A673 (cell line): ENCODE results near the gene SOX15. TPM values are rescaled to one million over a fixed set of nuclear protein-coding genes. Genes with fewer than 3 reads are reported as not detected.

Experiments
- BruUV-seq: library from RNA; stranded (reverse); fragments of 400-500 nt; replicated peaks from 2 replicates; lab custom pipeline; 2021; lab: Mats Ljungman, UMichigan
- CTCF ChIA-PET: fragments of 300-600 bp; sonication (Branson Sonifier 250); formaldehyde crosslinking; loops from one replicate; lab custom pipeline; 2022; ENCODE audit warnings: antibody characterized with exemption; lab: Charles Lee
- POLR2A ChIA-PET: fragments of 300-600 bp; sonication (Branson Sonifier 250); formaldehyde crosslinking; loops from one replicate; lab custom pipeline; 2022; ENCODE audit warnings: antibody characterized with exemption; ENCODE audit not compliant: low non-redundant PET; lab: Charles Lee
- DNase-seq: peaks from one replicate; pipeline ENCODE4 v3.0.0-alpha.2; 2015; ENCODE audit warnings: low spot score
- H3K27ac ChIP-seq: fragments of 200-600 bp; sonication (generic); 2 replicates; pipeline ENCODE4 v1.5.1; 2016; ENCODE audit warnings: mixed run types, low read depth, mild to moderate bottlenecking, mixed read lengths, antibody characterized with exemption, low read length; ENCODE audit not compliant: poor library complexity, severe bottlenecking
- H3K27me3 ChIP-seq: fragments of 200-600 bp; sonication (generic); replicated peaks from 2 replicates; pipeline ENCODE4 v1.6.1; 2017; ENCODE audit warnings: mixed run types, low read depth, mild to moderate bottlenecking, mixed read lengths, antibody characterized with exemption, low read length; ENCODE audit not compliant: insufficient read depth, poor library complexity
- H3K36me3 ChIP-seq: fragments of 200-600 bp; sonication (generic); 2 replicates; pipeline ENCODE4 v1.6.1; 2016; ENCODE audit warnings: mixed run types, mild to moderate bottlenecking, mixed read lengths, antibody characterized with exemption, low read length; ENCODE audit not compliant: insufficient read depth, poor library complexity, severe bottlenecking
- H3K4me1 ChIP-seq: fragments of 200-600 bp; sonication (generic); 2 replicates; pipeline ENCODE4 v1.6.1; 2017; ENCODE audit warnings: mixed run types, mild to moderate bottlenecking, mixed read lengths, antibody characterized with exemption, low read length; ENCODE audit not compliant: insufficient read depth, poor library complexity, severe bottlenecking
- H3K4me3 ChIP-seq: fragments of 200-600 bp; sonication (generic); 2 replicates; pipeline ENCODE4 v1.5.1; 2016; ENCODE audit warnings: low read depth, mixed run types, mild to moderate bottlenecking, mixed read lengths, low read length; ENCODE audit not compliant: poor library complexity, severe bottlenecking
- H3K9me3 ChIP-seq: fragments of 200-600 bp; sonication (generic); 2 replicates; pipeline ENCODE4 v1.6.1; 2016; ENCODE audit warnings: mixed run types, low read depth, mild to moderate bottlenecking, mixed read lengths, antibody characterized with exemption, low read length; ENCODE audit not compliant: poor library complexity, severe bottlenecking
- EZH2 ChIP-seq: fragments of 200-600 bp; sonication (generic); IDR thresholded peaks from 2 replicates; pipeline ENCODE4 v1.6.1; 2017; ENCODE audit warnings: borderline replicate concordance, low read depth, mild to moderate bottlenecking, mixed read lengths, antibody characterized with exemption, low read length; ENCODE audit not compliant: poor library complexity, severe bottlenecking
- intact Hi-C: fragments of 100-400 bp; cut with micrococcal nuclease; formaldehyde crosslinking; loops from one replicate; pipeline ENCODE4 v1.10.0; 2022; ENCODE audit not compliant: unreplicated experiment
- total RNA-seq: library from RNA; stranded (reverse); gene quantifications from 2 replicates; pipeline ENCODE4 v1.2.3, GENCODE V29; 2021
- TF ChIP-seq, protein P1 (sequence below): fragments of 300-800, 200-600 bp; sonication (generic); conservative IDR thresholded peaks from 2 replicates; pipeline ENCODE4 v1.5.1; 2017; ENCODE audit warnings: low read depth, mild to moderate bottlenecking, antibody characterized with exemption, low read length, moderate library complexity, mixed read lengths

The SOX15 gene
- total RNA-seq, 1 experiment from 2014 or later, result 1.3 TPM

DNA sequence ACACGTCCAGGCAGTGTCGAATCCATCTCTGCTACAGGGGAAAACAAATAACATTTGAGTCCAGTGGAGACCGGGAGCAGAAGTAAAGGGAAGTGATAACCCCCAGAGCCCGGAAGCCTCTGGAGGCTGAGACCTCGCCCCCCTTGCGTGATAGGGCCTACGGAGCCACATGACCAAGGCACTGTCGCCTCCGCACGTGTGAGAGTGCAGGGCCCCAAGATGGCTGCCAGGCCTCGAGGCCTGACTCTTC lies 17.6 kb downstream of the SOX15 start:
- H3K36me3 ChIP-seq, result peaks cover 67% of the 10 kb centered on the region
- no peaks in the 10 kb centered on the region for H3K27me3 ChIP-seq
- peak overlapping the region; percentile 95 for H3K4me3 ChIP-seq
- ChIA-PET CTCF (interaction anchor here (0.6 kb wide), 1 partner anchor 17 kb away, joined by 3 read pairs; no protein-coding TSS in a partner anchor), POLR2A (no interaction called here)
- peaks cover 24% of the 10 kb centered on the region for H3K4me1 ChIP-seq
- intact Hi-C loops, result no loop called here
- no peaks in the 10 kb centered on the region for H3K9me3 ChIP-seq
- peak overlapping the region; percentile 75 for H3K27ac ChIP-seq
- BruUV-seq, result no TSS peak
- TF ChIP-seq, protein P1, sequence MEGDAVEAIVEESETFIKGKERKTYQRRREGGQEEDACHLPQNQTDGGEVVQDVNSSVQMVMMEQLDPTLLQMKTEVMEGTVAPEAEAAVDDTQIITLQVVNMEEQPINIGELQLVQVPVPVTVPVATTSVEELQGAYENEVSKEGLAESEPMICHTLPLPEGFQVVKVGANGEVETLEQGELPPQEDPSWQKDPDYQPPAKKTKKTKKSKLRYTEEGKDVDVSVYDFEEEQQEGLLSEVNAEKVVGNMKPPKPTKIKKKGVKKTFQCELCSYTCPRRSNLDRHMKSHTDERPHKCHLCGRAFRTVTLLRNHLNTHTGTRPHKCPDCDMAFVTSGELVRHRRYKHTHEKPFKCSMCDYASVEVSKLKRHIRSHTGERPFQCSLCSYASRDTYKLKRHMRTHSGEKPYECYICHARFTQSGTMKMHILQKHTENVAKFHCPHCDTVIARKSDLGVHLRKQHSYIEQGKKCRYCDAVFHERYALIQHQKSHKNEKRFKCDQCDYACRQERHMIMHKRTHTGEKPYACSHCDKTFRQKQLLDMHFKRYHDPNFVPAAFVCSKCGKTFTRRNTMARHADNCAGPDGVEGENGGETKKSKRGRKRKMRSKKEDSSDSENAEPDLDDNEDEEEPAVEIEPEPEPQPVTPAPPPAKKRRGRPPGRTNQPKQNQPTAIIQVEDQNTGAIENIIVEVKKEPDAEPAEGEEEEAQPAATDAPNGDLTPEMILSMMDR, result no peak
- TF ChIP-seq EZH2, result no peak
- DNase-seq, result no peak

DNA sequence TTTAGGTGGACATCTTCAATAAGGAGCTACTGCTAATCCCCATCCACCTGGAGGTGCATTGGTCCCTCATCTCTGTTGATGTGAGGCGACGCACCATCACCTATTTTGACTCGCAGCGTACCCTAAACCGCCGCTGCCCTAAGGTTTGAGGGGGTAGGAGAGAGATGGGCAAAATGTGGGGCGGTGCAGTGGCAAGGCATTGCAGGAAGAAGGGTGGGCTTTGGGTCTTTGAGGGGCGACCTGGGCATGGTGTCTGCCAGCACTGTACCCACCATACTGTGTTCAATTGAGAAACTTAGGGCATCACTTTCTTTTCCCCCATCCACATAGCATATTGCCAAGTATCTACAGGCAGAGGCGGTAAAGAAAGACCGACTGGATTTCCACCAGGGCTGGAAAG lies 19.5 kb downstream of the SOX15 start:
- no TSS peak for BruUV-seq
- no peaks in the 10 kb centered on the region for H3K9me3 ChIP-seq
- peaks cover 9% of the 10 kb centered on the region for H3K4me1 ChIP-seq
- H3K27me3 ChIP-seq, result no peaks in the 10 kb centered on the region
- no peak overlapping the region for H3K4me3 ChIP-seq
- no peak for TF ChIP-seq EZH2
- TF ChIP-seq, protein P1, result no peak
- intact Hi-C loops, result no loop called here
- POLR2A ChIA-PET, result no interaction called here
- CTCF ChIA-PET, result no interaction called here
- DNase-seq, result no peak
- H3K36me3 ChIP-seq, result peaks cover 64% of the 10 kb centered on the region
- H3K27ac ChIP-seq, result no peak overlapping the region

DNA sequence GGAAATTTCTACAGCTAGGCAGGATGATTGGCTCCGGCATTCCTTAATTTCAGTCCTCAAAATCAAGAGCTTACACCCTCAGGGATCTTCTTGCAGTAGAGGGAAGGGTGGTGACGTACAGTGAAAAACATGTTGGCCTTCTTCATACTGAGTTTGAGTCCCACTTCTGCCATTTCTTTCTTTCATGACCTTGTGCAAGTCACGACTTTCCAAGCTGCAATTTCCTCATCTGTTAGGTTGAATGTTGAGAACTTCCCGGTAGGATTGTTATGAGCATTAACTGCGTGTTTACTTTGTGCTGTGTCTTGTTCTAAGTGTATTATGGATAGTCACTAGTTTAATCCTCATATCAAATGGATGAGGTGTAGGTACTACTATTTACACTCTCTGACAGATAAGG lies 20.3 kb downstream of the SOX15 start:
- no peaks in the 10 kb centered on the region for H3K9me3 ChIP-seq
- no TSS peak for BruUV-seq
- TF ChIP-seq, protein P1, result no peak
- no peak for TF ChIP-seq EZH2
- no peak overlapping the region for H3K4me3 ChIP-seq
- intact Hi-C loops, result no loop called here
- ChIA-PET POLR2A (interaction anchor here (0.7 kb wide), 1 partner anchor 333 kb away, joined by 4 read pairs; no protein-coding TSS in a partner anchor), CTCF (no interaction called here)
- no peak for DNase-seq
- peaks cover 1% of the 10 kb centered on the region for H3K4me1 ChIP-seq
- H3K27me3 ChIP-seq, result no peaks in the 10 kb centered on the region
- no peak overlapping the region for H3K27ac ChIP-seq
- peaks cover 64% of the 10 kb centered on the region for H3K36me3 ChIP-seq
